ENCODE measurements around the gene DCDC2C. TPM values are rescaled to one million over a fixed set of nuclear protein-coding genes. Genes with fewer than 3 reads are reported as not detected.

Gene DCDC2C
- total and polyA plus RNA-seq, 2 donors from 2014 or later, result not detected

- TF ChIP-seq CTCF (IDR thresholded peaks at IDR 0.05; ENCODE audit: borderline replicate concordance, extremely low read depth, insufficient read depth), result no peak
- Histone ChIP-seq H3K27ac (ENCODE audit: low read depth in 2 of 2, low read length in 2 of 2) (no peak overlapping the region), H3K27me3 (ENCODE audit: control insufficient read depth, insufficient read depth, low read length) (no peaks in the 10 kb centered on the region), H3K9ac (ENCODE audit: low read length in 3 of 3) (no peak overlapping the region), H3K4me3 (ENCODE audit: low read length in 3 of 3) (no peak overlapping the region), H3K9me3 (ENCODE audit: control insufficient read depth in 2 of 3, insufficient read depth in 1 of 3, low read length in 3 of 3) (no peaks in the 10 kb centered on the region), H3K4me1 (ENCODE audit: control insufficient read depth in 2 of 3, insufficient read depth in 2 of 3, low read depth in 1 of 3, low read length in 3 of 3) (no peaks in the 10 kb centered on the region), H3K36me3 (ENCODE audit: control insufficient read depth in 2 of 3, insufficient read depth in 3 of 3, low read length in 3 of 3) (no peaks in the 10 kb centered on the region)
- intact Hi-C loops (cut with DNase I), result no loop called here
- peak in 1 of 5 donors; percentile 7 for DNase-seq
- no peak for FAIRE-seq
Observed at GRCh38 chr2:3729786-3730185, 26.4 kb downstream of the DCDC2C start.

GRCh38 chr2:3730646-3731045 lies 27.3 kb downstream of the DCDC2C start:
- H3K9me3 ChIP-seq (ENCODE audit: control insufficient read depth in 2 of 3, insufficient read depth in 1 of 3, low read length in 3 of 3), result no peaks in the 10 kb centered on the region
- no peak overlapping the region for H3K4me3 ChIP-seq (ENCODE audit: low read length in 3 of 3)
- H3K27me3 ChIP-seq (ENCODE audit: control insufficient read depth, insufficient read depth, low read length), result no peaks in the 10 kb centered on the region
- TF ChIP-seq CTCF (IDR thresholded peaks at IDR 0.05; ENCODE audit: borderline replicate concordance, extremely low read depth, insufficient read depth), result no peak
- intact Hi-C loops (cut with DNase I), result no loop called here
- no peaks in the 10 kb centered on the region for H3K36me3 ChIP-seq (ENCODE audit: control insufficient read depth in 2 of 3, insufficient read depth in 3 of 3, low read length in 3 of 3)
- DNase-seq, result no peak
- FAIRE-seq, result no peak
- H3K27ac ChIP-seq (ENCODE audit: low read depth in 2 of 2, low read length in 2 of 2), result no peak overlapping the region
- H3K9ac ChIP-seq (ENCODE audit: low read length in 3 of 3), result no peak overlapping the region
- no peaks in the 10 kb centered on the region for H3K4me1 ChIP-seq (ENCODE audit: control insufficient read depth in 2 of 3, insufficient read depth in 2 of 3, low read depth in 1 of 3, low read length in 3 of 3)

- FAIRE-seq (no peak), DNase-seq (peak in 1 of 5 donors; percentile 1)
- Histone ChIP-seq H3K36me3 (ENCODE audit: control insufficient read depth in 2 of 3, insufficient read depth in 3 of 3, low read length in 3 of 3) (no peaks in the 10 kb centered on the region), H3K4me1 (ENCODE audit: control insufficient read depth in 2 of 3, insufficient read depth in 2 of 3, low read depth in 1 of 3, low read length in 3 of 3) (no peaks in the 10 kb centered on the region), H3K9me3 (ENCODE audit: control insufficient read depth in 2 of 3, insufficient read depth in 1 of 3, low read length in 3 of 3) (no peaks in the 10 kb centered on the region), H3K27me3 (ENCODE audit: control insufficient read depth, insufficient read depth, low read length) (no peaks in the 10 kb centered on the region), H3K27ac (ENCODE audit: low read depth in 2 of 2, low read length in 2 of 2) (no peak overlapping the region), H3K9ac (ENCODE audit: low read length in 3 of 3) (no peak overlapping the region), H3K4me3 (ENCODE audit: low read length in 3 of 3) (no peak overlapping the region)
- intact Hi-C loops (cut with DNase I), result no loop called here
- no peak for TF ChIP-seq CTCF (IDR thresholded peaks at IDR 0.05; ENCODE audit: borderline replicate concordance, extremely low read depth, insufficient read depth)
Observed at GRCh38 chr2:3731829-3732228, 28.5 kb downstream of the DCDC2C start.

- DNase-seq, result no peak
- Histone ChIP-seq H3K36me3 (ENCODE audit: control insufficient read depth in 2 of 3, insufficient read depth in 3 of 3, low read length in 3 of 3) (no peaks in the 10 kb centered on the region), H3K9ac (ENCODE audit: low read length in 3 of 3) (no peak overlapping the region), H3K4me3 (ENCODE audit: low read length in 3 of 3) (no peak overlapping the region), H3K4me1 (ENCODE audit: control insufficient read depth in 2 of 3, insufficient read depth in 2 of 3, low read depth in 1 of 3, low read length in 3 of 3) (no peaks in the 10 kb centered on the region), H3K27me3 (ENCODE audit: control insufficient read depth, insufficient read depth, low read length) (no peaks in the 10 kb centered on the region), H3K27ac (ENCODE audit: low read depth in 2 of 2, low read length in 2 of 2) (no peak overlapping the region), H3K9me3 (ENCODE audit: control insufficient read depth in 2 of 3, insufficient read depth in 1 of 3, low read length in 3 of 3) (no peaks in the 10 kb centered on the region)
- TF ChIP-seq CTCF (IDR thresholded peaks at IDR 0.05; ENCODE audit: borderline replicate concordance, extremely low read depth, insufficient read depth), result no peak
- intact Hi-C loops (cut with DNase I), result no loop called here
- FAIRE-seq, result no peak
Observed at GRCh38 chr2:3736112-3736511, 32.7 kb downstream of the DCDC2C start.

Data from kidney (tissue), 14 donors.